Testis (tissue), 3 donors: ENCODE measurements around the gene LYST. TPM values are rescaled to one million over a fixed set of nuclear protein-coding genes. Genes with fewer than 3 reads are reported as not detected.
"Not testable (repeated sequence)": the region's sequence is repeated elsewhere in the genome, so short reads cannot be mapped to it uniquely, and the experiment has no call there.

Experiments used
- DNase-seq: peaks from one replicate; pipeline ENCODE4 v3.0.0-alpha.2; 2019
- H3K27ac ChIP-seq, 2 donors: fragments of 200-600 bp; sonication (generic); one replicate each; pipeline ENCODE4 v1.5.1; 2019
- H3K27me3 ChIP-seq: fragments of 200-600 bp; sonication (generic); one replicate; pipeline ENCODE4 v1.5.1; 2019
- H3K36me3 ChIP-seq: fragments of 200-600 bp; sonication (generic); one replicate; pipeline ENCODE4 v1.5.1; 2017; ENCODE audit warnings: low read depth; ENCODE audit errors: missing control alignments
- H3K4me1 ChIP-seq: fragments of 200-600 bp; sonication (generic); one replicate; pipeline ENCODE4 v1.5.1; 2019
- H3K4me3 ChIP-seq, 2 donors: fragments of 200-600 bp; sonication (generic); one replicate each; pipeline ENCODE4 v1.5.1; 2017 to 2019
- H3K9me3 ChIP-seq: fragments of 200-600 bp; sonication (generic); one replicate; pipeline ENCODE4 v1.5.1; 2017
- CTCF ChIP-seq, 3 experiments: fragments of 450-650 bp in 2 of 3; fragments of 200-600 bp in 1 of 3; sonication (generic) in 1 of 3; IDR thresholded peaks; one replicate each; pipeline ENCODE4 v1.5.1; 2016 to 2019; ENCODE audit warnings: antibody characterized with exemption in 3 of 3, mild to moderate bottlenecking in 2 of 3, moderate library complexity in 1 of 3
- POLR2A ChIP-seq: fragments of 450-650 bp; IDR thresholded peaks from one replicate; pipeline ENCODE4 v1.6.1; 2017; ENCODE audit warnings: antibody characterized with exemption, mild to moderate bottlenecking, moderate library complexity
- WGBS, 2 donors: methylation state at CpG; one replicate each; pipeline ENCODE4 v1.1.5; 2018; 5-methylcytosine and 5-hydroxymethylcytosine counted together
- intact Hi-C: fragments of 100-400 bp; cut with DNase I; formaldehyde crosslinking; loops from one replicate; pipeline ENCODE4 v1.15.1; 2023; ENCODE audit warnings: low total_unique reads
- polyA plus RNA-seq: library from polyadenylated mRNA; stranded (reverse); fragments of 350-450 nt; fragmentation: Illumina TruSeq; extraction: RNeasy Lipid Tissue Mini Kit (QIAGEN cat#74804); gene quantifications from one replicate; pipeline ENCODE4 v1.2.3, GENCODE V29; 2014; ENCODE audit warnings: low read depth, low replicate concordance; ENCODE audit not compliant: insufficient read depth
- total RNA-seq, 2 donors: library from RNA; depleted of rRNA; stranded (reverse); fragments of >200 nt; gene quantifications; one replicate each; pipeline ENCODE4 v1.2.3, GENCODE V29; 2016

The LYST gene
- total and polyA plus RNA-seq, 3 donors from 2014 or later = 22.9 to 69.1 (median 60.9) TPM

GRCh38 chr1:235766794-235767285 lies 99.9 kb downstream of the LYST start:
- Histone ChIP-seq H3K27ac (no peak overlapping the region), H3K9me3 (no peaks in the 10 kb centered on the region), H3K4me1 (no peaks in the 10 kb centered on the region), H3K27me3 (no peaks in the 10 kb centered on the region), H3K36me3 (no peaks in the 10 kb centered on the region), H3K4me3 (no peak overlapping the region)
- WGBS, 2 donors = 89 to 96% methylated on average over 1 of the region's 1 CpG
- no peak for TF ChIP-seq CTCF (IDR thresholded peaks at IDR 0.05)
- TF ChIP-seq POLR2A = no peak
- intact Hi-C loops = no loop called here
- DNase-seq = no peak

- intact Hi-C loops = no loop called here
- no peak overlapping the region for H3K4me3 ChIP-seq
- 71 to 82% methylated on average over 3 of the region's 3 CpGs for WGBS, 2 donors
- DNase-seq = no peak
- H3K36me3 ChIP-seq = no peaks in the 10 kb centered on the region
- TF ChIP-seq CTCF (IDR thresholded peaks at IDR 0.05) = no peak
- no peak for TF ChIP-seq POLR2A
- H3K27me3 ChIP-seq = no peaks in the 10 kb centered on the region
- H3K9me3 ChIP-seq = no peaks in the 10 kb centered on the region
- no peak overlapping the region for H3K27ac ChIP-seq
- H3K4me1 ChIP-seq = no peaks in the 10 kb centered on the region
Measured at GRCh38 chr1:235763962-235764361, 102.7 kb downstream of the LYST start.

GRCh38 chr1:235759336-235759735 lies 107.4 kb downstream of the LYST start:
- intact Hi-C loops = no loop called here
- H3K36me3 ChIP-seq = no peaks in the 10 kb centered on the region

GRCh38 chr1:235758931-235759330 lies 107.8 kb downstream of the LYST start:
- H3K4me1 ChIP-seq = no peaks in the 10 kb centered on the region
- intact Hi-C loops = no loop called here
- H3K36me3 ChIP-seq = no peaks in the 10 kb centered on the region
- no peaks in the 10 kb centered on the region for H3K9me3 ChIP-seq
- no peak overlapping the region for H3K27ac ChIP-seq
- H3K4me3 ChIP-seq = no peak overlapping the region
- no peak for DNase-seq
- H3K27me3 ChIP-seq = no peaks in the 10 kb centered on the region
- no peak for TF ChIP-seq CTCF (IDR thresholded peaks at IDR 0.05)
- 58 to 64% methylated on average over 6 of the region's 6 CpGs for WGBS, 2 donors

More at GRCh38 chr1:235759336-235759735, 107.4 kb downstream of the LYST start:
- H3K27ac ChIP-seq = no peak overlapping the region
- no peaks in the 10 kb centered on the region for H3K9me3 ChIP-seq
- H3K4me3 ChIP-seq = no peak overlapping the region
- TF ChIP-seq POLR2A = no peak
- TF ChIP-seq CTCF (IDR thresholded peaks at IDR 0.05) = no peak
- 94 to 95% methylated on average over 6 of the region's 6 CpGs for WGBS, 2 donors
- H3K4me1 ChIP-seq = no peaks in the 10 kb centered on the region
- no peak for DNase-seq
- no peaks in the 10 kb centered on the region for H3K27me3 ChIP-seq

- TF ChIP-seq POLR2A (no peak), CTCF (IDR thresholded peaks at IDR 0.05) (no peak)
- H3K36me3 ChIP-seq = no peaks in the 10 kb centered on the region
- H3K4me1 ChIP-seq = no peaks in the 10 kb centered on the region
- no peaks in the 10 kb centered on the region for H3K9me3 ChIP-seq
- intact Hi-C loops = no loop called here
- no peak overlapping the region for H3K4me3 ChIP-seq
- H3K27me3 ChIP-seq = no peaks in the 10 kb centered on the region
- no peak for DNase-seq
- no peak overlapping the region for H3K27ac ChIP-seq
Measured at GRCh38 chr1:235757587-235758096, 109.1 kb downstream of the LYST start.

- H3K4me3 ChIP-seq, H3K9me3 ChIP-seq, H3K27ac ChIP-seq, H3K4me1 ChIP-seq, intact Hi-C loops, H3K36me3 ChIP-seq, DNase-seq, H3K27me3 ChIP-seq: not testable (repeated sequence)
- WGBS, 2 donors = 90 to 98% methylated on average over 3 of the region's 3 CpGs
Measured at GRCh38 chr1:235754186-235754585, 112.5 kb downstream of the LYST start.
